ENCODE data around the gene TMPRSS12. TPM values are rescaled to one million over a fixed set of nuclear protein-coding genes. Genes with fewer than 3 reads are reported as not detected.
"Not testable (repeated sequence)": the region's sequence is repeated elsewhere in the genome, so short reads cannot be mapped to it uniquely, and the experiment has no call there.

TMPRSS12 gene
- total RNA-seq, 1 experiment from 2014 or later = not detected

- Mint-ChIP-seq H3K27me3 (ENCODE audit: insufficient read depth, unreplicated experiment) (no peaks in the 10 kb centered on the region), H3K4me3 (ENCODE audit: unreplicated experiment) (no peak overlapping the region), H3K27ac (ENCODE audit: unreplicated experiment) (no peak overlapping the region), H3K4me1 (ENCODE audit: low read depth, unreplicated experiment) (no peaks in the 10 kb centered on the region), H3K36me3 (ENCODE audit: insufficient read depth, unreplicated experiment) (peaks cover 19% of the 10 kb centered on the region), H3K9me3 (ENCODE audit: unreplicated experiment) (no peaks in the 10 kb centered on the region)
- no peak for TF ChIP-seq CTCF (IDR thresholded peaks at IDR 0.05; ENCODE audit: insufficient read depth in 1 of 2, low read depth in 1 of 2, low read length in 1 of 2, severe bottlenecking in 1 of 2, unreplicated experiment in 1 of 2)
- intact Hi-C loops (cut with micrococcal nuclease; ENCODE audit: unreplicated experiment) = no loop called here
- CTCF ChIA-PET = no interaction called here
- Histone ChIP-seq H3K4me3 (ENCODE audit: low read depth, low read length) (no peak overlapping the region), H3K9me3 (no peaks in the 10 kb centered on the region), H3K27me3 (replicated peaks; ENCODE audit: control insufficient read depth, insufficient read depth, low read length) (no peaks in the 10 kb centered on the region), H3K36me3 (ENCODE audit: control insufficient read depth, insufficient read depth, low read length) (no peaks in the 10 kb centered on the region), H3K4me1 (no peaks in the 10 kb centered on the region)
- no peak for DNase-seq
- POLR2A ChIA-PET = no interaction called here
- BruUV-seq (replicated peaks) = no TSS peak
Observed at GRCh38 chr12:50806176-50806575, 36.5 kb upstream of the TMPRSS12 start.

- H3K9me3 Mint-ChIP-seq (ENCODE audit: unreplicated experiment); intact Hi-C loops (cut with micrococcal nuclease; ENCODE audit: unreplicated experiment); BruUV-seq (replicated peaks); DNase-seq; H3K9me3 ChIP-seq; H3K4me3 ChIP-seq (ENCODE audit: low read depth, low read length); POLR2A ChIA-PET; H3K27ac Mint-ChIP-seq (ENCODE audit: unreplicated experiment); H3K27me3 ChIP-seq (replicated peaks; ENCODE audit: control insufficient read depth, insufficient read depth, low read length); H3K4me3 Mint-ChIP-seq (ENCODE audit: unreplicated experiment); H3K4me1 ChIP-seq; H3K36me3 ChIP-seq (ENCODE audit: control insufficient read depth, insufficient read depth, low read length); H3K27me3 Mint-ChIP-seq (ENCODE audit: insufficient read depth, unreplicated experiment); H3K4me1 Mint-ChIP-seq (ENCODE audit: low read depth, unreplicated experiment): not testable (repeated sequence)
- peaks cover 20% of the 10 kb centered on the region for H3K36me3 Mint-ChIP-seq (ENCODE audit: insufficient read depth, unreplicated experiment)
- CTCF ChIA-PET = interaction anchor here (0.6 kb wide), 1 partner anchor 202 kb away, joined by 3 read pairs; no protein-coding TSS in a partner anchor
Observed at GRCh38 chr12:50809131-50809530, 33.6 kb upstream of the TMPRSS12 start.

DNA sequence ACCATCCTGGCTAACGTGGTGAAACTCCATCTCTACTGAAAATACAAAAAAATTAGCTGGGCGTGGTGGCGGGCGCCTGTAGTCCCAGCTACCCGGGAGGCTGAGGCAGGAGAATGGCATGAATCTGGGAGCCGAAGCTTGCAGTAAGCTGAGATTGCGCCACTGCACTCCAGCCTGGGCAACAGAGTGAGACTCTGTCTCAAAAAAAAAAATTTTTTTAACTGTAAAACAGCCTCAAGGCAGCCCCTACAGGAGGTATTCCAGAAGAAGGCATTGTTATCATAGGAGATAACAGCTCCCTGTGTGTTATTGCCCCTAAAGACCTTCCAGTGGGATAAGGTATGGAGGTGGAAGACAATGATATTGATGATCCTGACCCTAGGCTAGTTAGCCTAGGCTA, 27.8 kb upstream of the TMPRSS12 start:
- DNase-seq; H3K4me1 ChIP-seq; H3K9me3 ChIP-seq; H3K4me3 ChIP-seq (ENCODE audit: low read depth, low read length); CTCF ChIA-PET; BruUV-seq (replicated peaks); H3K9me3 Mint-ChIP-seq (ENCODE audit: unreplicated experiment); H3K27ac Mint-ChIP-seq (ENCODE audit: unreplicated experiment); POLR2A ChIA-PET; H3K27me3 ChIP-seq (replicated peaks; ENCODE audit: control insufficient read depth, insufficient read depth, low read length); H3K36me3 ChIP-seq (ENCODE audit: control insufficient read depth, insufficient read depth, low read length); H3K4me1 Mint-ChIP-seq (ENCODE audit: low read depth, unreplicated experiment); intact Hi-C loops (cut with micrococcal nuclease; ENCODE audit: unreplicated experiment); H3K4me3 Mint-ChIP-seq (ENCODE audit: unreplicated experiment); H3K27me3 Mint-ChIP-seq (ENCODE audit: insufficient read depth, unreplicated experiment): not testable (repeated sequence)
- H3K36me3 Mint-ChIP-seq (ENCODE audit: insufficient read depth, unreplicated experiment) = peaks cover 59% of the 10 kb centered on the region

DNA sequence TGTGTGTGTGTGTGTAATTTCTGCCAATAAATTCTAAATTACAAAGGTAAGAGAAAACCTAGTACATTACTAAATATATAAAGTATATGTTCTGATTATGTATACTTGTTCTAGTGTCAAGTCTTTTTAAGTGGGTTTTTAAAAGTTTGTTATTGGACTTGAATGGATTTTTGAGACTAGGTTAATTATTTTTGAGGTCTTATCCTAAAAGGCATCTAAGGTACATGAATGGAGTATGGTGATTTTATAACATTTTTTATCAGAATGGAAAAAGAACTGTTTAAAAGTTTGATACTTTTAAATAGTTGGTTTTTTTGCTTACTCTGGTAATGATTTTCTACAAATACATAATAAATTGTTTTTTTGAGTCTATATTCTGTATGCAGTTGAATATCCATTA, 22.5 kb upstream of the TMPRSS12 start:
- CTCF ChIA-PET = no interaction called here
- intact Hi-C loops (cut with micrococcal nuclease; ENCODE audit: unreplicated experiment) = loop anchor here (10.0 kb wide), 2 partner anchors 415 to 525 kb away; partner anchors contain the start of genes CELA1 and DAZAP2
- DNase-seq = no peak
- H3K4me1 Mint-ChIP-seq (ENCODE audit: low read depth, unreplicated experiment) = no peaks in the 10 kb centered on the region
- no peak overlapping the region for H3K4me3 Mint-ChIP-seq (ENCODE audit: unreplicated experiment)
- no peak overlapping the region for H3K4me3 ChIP-seq (ENCODE audit: low read depth, low read length)
- no peaks in the 10 kb centered on the region for H3K4me1 ChIP-seq
- no peaks in the 10 kb centered on the region for H3K27me3 Mint-ChIP-seq (ENCODE audit: insufficient read depth, unreplicated experiment)
- BruUV-seq (replicated peaks) = no TSS peak
- POLR2A ChIA-PET = no interaction called here
- no peak overlapping the region for H3K27ac Mint-ChIP-seq (ENCODE audit: unreplicated experiment)
- H3K9me3 ChIP-seq = no peaks in the 10 kb centered on the region
- no peaks in the 10 kb centered on the region for H3K27me3 ChIP-seq (replicated peaks; ENCODE audit: control insufficient read depth, insufficient read depth, low read length)
- H3K36me3 Mint-ChIP-seq (ENCODE audit: insufficient read depth, unreplicated experiment) = peaks cover 42% of the 10 kb centered on the region
- H3K36me3 ChIP-seq (ENCODE audit: control insufficient read depth, insufficient read depth, low read length) = peaks cover 4% of the 10 kb centered on the region
- no peak for TF ChIP-seq CTCF (IDR thresholded peaks at IDR 0.05; ENCODE audit: insufficient read depth in 1 of 2, low read depth in 1 of 2, low read length in 1 of 2, severe bottlenecking in 1 of 2, unreplicated experiment in 1 of 2)
- H3K9me3 Mint-ChIP-seq (ENCODE audit: unreplicated experiment) = no peaks in the 10 kb centered on the region
